ENCODE measurements around the gene PIP4K2C. TPM values are rescaled to one million over a fixed set of nuclear protein-coding genes. Genes with fewer than 3 reads are reported as not detected.

The PIP4K2C gene
- total RNA-seq, 2 experiments from 2014 or later = 14.5 to 15.9 TPM

DNA sequence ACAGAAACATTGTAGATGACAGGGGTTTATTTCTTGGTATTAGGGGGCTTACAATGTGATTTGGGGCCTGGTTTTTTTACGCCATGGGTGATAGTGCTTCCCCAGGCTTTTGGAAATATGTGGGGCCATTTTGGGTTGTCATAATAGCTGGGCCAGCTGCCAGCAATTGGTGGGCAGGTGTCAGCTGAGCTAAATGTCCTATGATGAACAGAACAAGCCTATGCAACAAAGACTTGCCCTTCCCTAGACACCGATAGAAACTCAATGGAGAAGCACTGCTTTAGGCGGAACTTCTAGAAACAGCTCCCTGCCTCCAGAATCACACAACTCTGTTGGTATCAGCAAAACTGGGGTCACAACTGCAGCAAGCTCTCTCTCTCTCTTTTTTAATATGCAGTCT, 47.1 kb downstream of the PIP4K2C start:
- Histone ChIP-seq H3K79me2 (ENCODE audit: insufficient read depth, low read depth, low read length) (no peaks in the 10 kb centered on the region), H3K9me2 (ENCODE audit: insufficient read depth, low read length) (no peaks in the 10 kb centered on the region), H3K4me3 (ENCODE audit: low read depth, low read length, poor library complexity, severe bottlenecking) (no peak overlapping the region), H4K20me1 (ENCODE audit: insufficient read depth, low read length) (no peaks in the 10 kb centered on the region), H3K36me3 (ENCODE audit: insufficient read depth, low read length) (no peaks in the 10 kb centered on the region), H3K4me1 (ENCODE audit: insufficient read depth, low read length, poor library complexity, severe bottlenecking) (no peaks in the 10 kb centered on the region), H3K9me3 (ENCODE audit: low read length) (no peaks in the 10 kb centered on the region), H3K4me2 (ENCODE audit: low read length) (no peak overlapping the region), H2AFZ (ENCODE audit: low read length) (no peak overlapping the region), H3K27ac (ENCODE audit: low read depth, low read length, poor library complexity, severe bottlenecking) (no peak overlapping the region)
- BruUV-seq (replicated peaks) = no TSS peak
- DNase-seq (ENCODE audit: low spot score) = no peak
- POLR2A ChIA-PET = interaction anchor here (0.6 kb wide), 1 partner anchor 128 kb away, joined by 3 read pairs; no protein-coding TSS in a partner anchor
- intact Hi-C loops (cut with micrococcal nuclease; ENCODE audit: unreplicated experiment) = no loop called here
- TF ChIP-seq EZH2phosphoT487 (IDR thresholded peaks at IDR 0.05; ENCODE audit: borderline replicate concordance, low read depth, low read length) = no peak
- TF ChIP-seq, protein P1, sequence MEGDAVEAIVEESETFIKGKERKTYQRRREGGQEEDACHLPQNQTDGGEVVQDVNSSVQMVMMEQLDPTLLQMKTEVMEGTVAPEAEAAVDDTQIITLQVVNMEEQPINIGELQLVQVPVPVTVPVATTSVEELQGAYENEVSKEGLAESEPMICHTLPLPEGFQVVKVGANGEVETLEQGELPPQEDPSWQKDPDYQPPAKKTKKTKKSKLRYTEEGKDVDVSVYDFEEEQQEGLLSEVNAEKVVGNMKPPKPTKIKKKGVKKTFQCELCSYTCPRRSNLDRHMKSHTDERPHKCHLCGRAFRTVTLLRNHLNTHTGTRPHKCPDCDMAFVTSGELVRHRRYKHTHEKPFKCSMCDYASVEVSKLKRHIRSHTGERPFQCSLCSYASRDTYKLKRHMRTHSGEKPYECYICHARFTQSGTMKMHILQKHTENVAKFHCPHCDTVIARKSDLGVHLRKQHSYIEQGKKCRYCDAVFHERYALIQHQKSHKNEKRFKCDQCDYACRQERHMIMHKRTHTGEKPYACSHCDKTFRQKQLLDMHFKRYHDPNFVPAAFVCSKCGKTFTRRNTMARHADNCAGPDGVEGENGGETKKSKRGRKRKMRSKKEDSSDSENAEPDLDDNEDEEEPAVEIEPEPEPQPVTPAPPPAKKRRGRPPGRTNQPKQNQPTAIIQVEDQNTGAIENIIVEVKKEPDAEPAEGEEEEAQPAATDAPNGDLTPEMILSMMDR (conservative IDR thresholded peaks at IDR 0.05; ENCODE audit: low read length) = no peak
- CTCF ChIA-PET (ENCODE audit: unreplicated experiment) = no interaction called here

GRCh38 chr12:57640175-57641042, 49.4 kb downstream of the PIP4K2C start:
- ChIA-PET POLR2A (no interaction called here), CTCF (ENCODE audit: unreplicated experiment) (no interaction called here)
- Histone ChIP-seq H4K20me1 (ENCODE audit: insufficient read depth, low read length) (no peaks in the 10 kb centered on the region), H3K4me2 (ENCODE audit: low read length) (no peak overlapping the region), H3K4me3 (ENCODE audit: low read depth, low read length, poor library complexity, severe bottlenecking) (no peak overlapping the region), H3K4me1 (ENCODE audit: insufficient read depth, low read length, poor library complexity, severe bottlenecking) (no peaks in the 10 kb centered on the region), H2AFZ (ENCODE audit: low read length) (no peak overlapping the region), H3K36me3 (ENCODE audit: insufficient read depth, low read length) (no peaks in the 10 kb centered on the region), H3K27ac (ENCODE audit: low read depth, low read length, poor library complexity, severe bottlenecking) (no peak overlapping the region), H3K9me3 (ENCODE audit: low read length) (peaks cover 7% of the 10 kb centered on the region; the same call in 1 of the 2 replicates), H3K79me2 (ENCODE audit: insufficient read depth, low read depth, low read length) (no peaks in the 10 kb centered on the region), H3K9me2 (ENCODE audit: insufficient read depth, low read length) (no peaks in the 10 kb centered on the region)
- no TSS peak for BruUV-seq (replicated peaks)
- no peak for DNase-seq (ENCODE audit: low spot score)
- TF ChIP-seq, protein P1 (conservative IDR thresholded peaks at IDR 0.05; ENCODE audit: low read length) = no peak
- no peak for TF ChIP-seq EZH2phosphoT487 (IDR thresholded peaks at IDR 0.05; ENCODE audit: borderline replicate concordance, low read depth, low read length)
- intact Hi-C loops (cut with micrococcal nuclease; ENCODE audit: unreplicated experiment) = no loop called here

Data from OCI-LY7 (cell line).